Body of pancreas (tissue), 4 donors: ENCODE data around the gene SCTR. TPM values are rescaled to one million over a fixed set of nuclear protein-coding genes. Genes with fewer than 3 reads are reported as not detected.

Experiments used
- ATAC-seq: fragments of 150-250 bp; one replicate; pipeline ENCODE4 v1.9.1; 2016
- DNase-seq, 4 donors: peaks; one replicate each; pipeline ENCODE4 v3.0.0-alpha.2; 2019
- H3K27ac ChIP-seq, 4 donors: fragments of 200-600 bp; sonication (generic); 1 replicate in 3 of 4; 2 replicates in 1 of 4; pipeline versions ENCODE4 v1.5.1 to v1.6.1; 2016 to 2019; ENCODE audit warnings: mild to moderate bottlenecking in 1 of 4, mixed read lengths in 1 of 4, moderate library complexity in 1 of 4
- H3K27me3 ChIP-seq, 2 donors: fragments of 200-600 bp; sonication (generic); one replicate each; pipeline ENCODE4 v1.6.0; 2016; ENCODE audit warnings: mild to moderate bottlenecking in 1 of 2
- H3K36me3 ChIP-seq, 2 donors: fragments of 200-600 bp; sonication (generic); replicated peaks in 1 of 2; 2 replicates each; pipeline ENCODE4 v1.5.1; 2016; ENCODE audit warnings: low read depth in 2 of 2; ENCODE audit not compliant: insufficient read depth in 1 of 2
- H3K4me1 ChIP-seq: fragments of 200-600 bp; sonication (generic); one replicate; pipeline ENCODE4 v1.6.0; 2016
- H3K4me3 ChIP-seq, 2 donors: fragments of 200-600 bp; sonication (generic); 1 replicate in 1 of 2; 2 replicates in 1 of 2; pipeline ENCODE4 v1.5.1; 2016 to 2019
- H3K9me3 ChIP-seq, 3 donors: fragments of 200-600 bp; sonication (generic); 1 replicate in 2 of 3; 2 replicates in 1 of 3; pipeline ENCODE4 v1.5.1; 2016
- POLR2A ChIP-seq, 3 donors: fragments of 450-650 bp; IDR thresholded peaks; one replicate each; pipeline ENCODE4 v1.6.1; 2016; ENCODE audit warnings: antibody characterized with exemption in 3 of 3, mild to moderate bottlenecking in 2 of 3
- WGBS, 2 donors: methylation state at CpG; one replicate each; pipeline ENCODE4 v1.1.5; 2017; 5-methylcytosine and 5-hydroxymethylcytosine counted together
- intact Hi-C: fragments of 100-400 bp; cut with DNase I; formaldehyde crosslinking; loops from one replicate; pipeline ENCODE4 v1.15.1; 2023
- total RNA-seq, 2 donors: library from RNA; depleted of rRNA; stranded (reverse); fragments of >200 nt; gene quantifications; one replicate each; pipeline ENCODE4 v1.1.0, GENCODE V29; 2016
- TF ChIP-seq, protein P1 (sequence below), 7 experiments: fragments of 450-650 bp in 4 of 7; fragments of 200-600 bp in 3 of 7; sonication (generic) in 3 of 7; IDR thresholded peaks; one replicate each; pipeline ENCODE4 v1.5.1; 2016 to 2019; ENCODE audit warnings: antibody characterized with exemption in 7 of 7

SCTR gene
- total RNA-seq, 2 donors from 2014 or later, result 69.0 to 183 TPM

DNA sequence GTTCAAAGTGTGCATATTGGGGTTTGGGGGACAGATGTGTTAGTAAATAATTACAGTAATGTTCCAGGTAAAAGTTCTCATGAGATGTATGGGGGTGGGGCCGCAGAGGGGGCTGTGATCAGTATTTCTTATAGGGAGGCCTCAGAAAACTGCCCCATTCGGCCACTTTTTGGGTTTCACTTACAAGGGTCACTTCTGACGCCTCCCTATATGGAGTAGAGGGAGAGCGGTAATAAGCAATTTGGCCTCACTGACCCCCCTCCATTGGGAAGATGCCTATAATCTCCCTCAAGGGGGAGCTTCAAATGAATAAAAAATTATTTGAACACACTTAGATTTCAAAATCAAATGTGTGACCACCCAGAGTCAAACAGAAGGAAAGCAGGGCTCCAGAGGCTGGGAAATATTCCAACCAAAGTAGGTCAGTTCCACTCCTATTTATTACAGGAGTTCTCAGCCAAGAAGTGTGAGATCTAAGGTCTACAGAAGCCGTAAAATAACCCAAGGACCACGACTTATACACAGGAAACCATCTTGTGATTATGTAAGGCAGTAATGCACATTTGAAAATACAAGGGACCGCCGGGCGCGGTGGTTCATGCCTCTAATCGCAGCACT is 2.7 kb downstream of the SCTR start:
- intact Hi-C loops, result no loop called here
- Histone ChIP-seq H3K27me3 (peaks cover 0 to 8% of the 10 kb centered on the region in 2 donors), H3K4me3 (no peak overlapping the region), H3K27ac (peak overlapping the region; percentile 10 to 87 (median 80)), H3K36me3 (no peaks in the 10 kb centered on the region), H3K9me3 (no peaks in the 10 kb centered on the region), H3K4me1 (peaks cover 69% of the 10 kb centered on the region)
- DNase-seq (no peak), ATAC-seq (no peak)
- WGBS, 2 donors, result 48 to 54% methylated on average over 11 of the region's 11 CpGs
- TF ChIP-seq, protein P1, sequence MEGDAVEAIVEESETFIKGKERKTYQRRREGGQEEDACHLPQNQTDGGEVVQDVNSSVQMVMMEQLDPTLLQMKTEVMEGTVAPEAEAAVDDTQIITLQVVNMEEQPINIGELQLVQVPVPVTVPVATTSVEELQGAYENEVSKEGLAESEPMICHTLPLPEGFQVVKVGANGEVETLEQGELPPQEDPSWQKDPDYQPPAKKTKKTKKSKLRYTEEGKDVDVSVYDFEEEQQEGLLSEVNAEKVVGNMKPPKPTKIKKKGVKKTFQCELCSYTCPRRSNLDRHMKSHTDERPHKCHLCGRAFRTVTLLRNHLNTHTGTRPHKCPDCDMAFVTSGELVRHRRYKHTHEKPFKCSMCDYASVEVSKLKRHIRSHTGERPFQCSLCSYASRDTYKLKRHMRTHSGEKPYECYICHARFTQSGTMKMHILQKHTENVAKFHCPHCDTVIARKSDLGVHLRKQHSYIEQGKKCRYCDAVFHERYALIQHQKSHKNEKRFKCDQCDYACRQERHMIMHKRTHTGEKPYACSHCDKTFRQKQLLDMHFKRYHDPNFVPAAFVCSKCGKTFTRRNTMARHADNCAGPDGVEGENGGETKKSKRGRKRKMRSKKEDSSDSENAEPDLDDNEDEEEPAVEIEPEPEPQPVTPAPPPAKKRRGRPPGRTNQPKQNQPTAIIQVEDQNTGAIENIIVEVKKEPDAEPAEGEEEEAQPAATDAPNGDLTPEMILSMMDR (IDR thresholded peaks at IDR 0.05), result no peak
- no peak for TF ChIP-seq POLR2A (IDR thresholded peaks at IDR 0.05)

DNA sequence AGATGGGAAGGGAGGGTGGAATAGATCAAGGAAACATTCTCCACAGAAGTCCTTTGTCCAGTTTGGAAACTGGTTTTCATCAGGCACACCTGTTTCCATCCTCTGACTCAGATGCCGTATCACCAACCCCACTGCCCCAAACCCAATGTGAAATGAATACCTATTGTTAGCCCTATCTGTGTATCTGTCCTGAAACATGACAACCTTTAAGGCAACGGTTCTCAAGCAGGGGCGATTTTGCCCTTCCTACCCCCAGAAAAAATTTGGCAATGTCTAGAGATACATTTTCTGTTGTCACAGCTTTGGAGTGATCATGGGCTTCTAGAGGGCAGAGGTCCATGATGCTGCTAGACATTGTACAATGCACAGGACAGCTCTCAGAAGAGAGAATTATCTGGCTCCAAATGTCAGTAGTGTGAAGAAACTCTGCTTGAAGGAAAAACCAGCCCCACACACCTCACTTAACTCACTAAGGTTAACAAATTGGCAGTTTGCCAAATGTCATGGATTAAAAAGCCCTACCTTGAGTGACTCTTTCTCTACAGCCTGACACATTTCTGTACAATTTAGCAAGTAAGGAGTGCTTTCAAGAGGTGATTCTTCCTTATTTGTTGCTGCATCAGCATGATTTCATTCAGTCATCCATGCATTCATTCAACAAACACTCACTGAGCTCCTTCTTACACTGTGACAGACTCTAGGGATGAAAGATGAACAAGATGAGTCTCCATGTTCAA is 3.4 kb downstream of the SCTR start:
- H3K27ac ChIP-seq, result peak overlapping the region; percentile 10 to 87 (median 80)
- WGBS, 2 donors, result 36 to 45% methylated on average over 3 of the region's 3 CpGs
- intact Hi-C loops, result no loop called here
- H3K27me3 ChIP-seq, result peaks cover 0 to 8% of the 10 kb centered on the region in 2 donors
- peaks cover 64% of the 10 kb centered on the region for H3K4me1 ChIP-seq
- no peaks in the 10 kb centered on the region for H3K9me3 ChIP-seq
- no peak overlapping the region for H3K4me3 ChIP-seq
- no peak for ATAC-seq
- no peak for TF ChIP-seq POLR2A (IDR thresholded peaks at IDR 0.05)
- TF ChIP-seq, protein P1 (IDR thresholded peaks at IDR 0.05), result no peak
- H3K36me3 ChIP-seq, result no peaks in the 10 kb centered on the region
- DNase-seq, result no peak

- peaks cover 47% of the 10 kb centered on the region for H3K4me1 ChIP-seq
- intact Hi-C loops, result loop anchor here (5.0 to 10.0 kb wide), 2 partner anchors 76 to 143 kb away; no protein-coding TSS in a partner anchor
- no peaks in the 10 kb centered on the region for H3K36me3 ChIP-seq
- TF ChIP-seq POLR2A (IDR thresholded peaks at IDR 0.05), result no peak
- TF ChIP-seq, protein P1 (IDR thresholded peaks at IDR 0.05), result no peak
- ATAC-seq, result no peak
- H3K4me3 ChIP-seq, result no peak overlapping the region
- H3K27me3 ChIP-seq, result peaks cover 0 to 8% of the 10 kb centered on the region in 2 donors
- no peak for DNase-seq
- peak overlapping the region in 3 of 4 donors; percentile 20 to 59 (median 33) for H3K27ac ChIP-seq
- 83 to 86% methylated on average over 10 of the region's 10 CpGs for WGBS, 2 donors
- H3K9me3 ChIP-seq, result no peaks in the 10 kb centered on the region
These were observed 5.2 kb downstream of the SCTR start for GRCh38 chr2:119519057-119519408.

DNA sequence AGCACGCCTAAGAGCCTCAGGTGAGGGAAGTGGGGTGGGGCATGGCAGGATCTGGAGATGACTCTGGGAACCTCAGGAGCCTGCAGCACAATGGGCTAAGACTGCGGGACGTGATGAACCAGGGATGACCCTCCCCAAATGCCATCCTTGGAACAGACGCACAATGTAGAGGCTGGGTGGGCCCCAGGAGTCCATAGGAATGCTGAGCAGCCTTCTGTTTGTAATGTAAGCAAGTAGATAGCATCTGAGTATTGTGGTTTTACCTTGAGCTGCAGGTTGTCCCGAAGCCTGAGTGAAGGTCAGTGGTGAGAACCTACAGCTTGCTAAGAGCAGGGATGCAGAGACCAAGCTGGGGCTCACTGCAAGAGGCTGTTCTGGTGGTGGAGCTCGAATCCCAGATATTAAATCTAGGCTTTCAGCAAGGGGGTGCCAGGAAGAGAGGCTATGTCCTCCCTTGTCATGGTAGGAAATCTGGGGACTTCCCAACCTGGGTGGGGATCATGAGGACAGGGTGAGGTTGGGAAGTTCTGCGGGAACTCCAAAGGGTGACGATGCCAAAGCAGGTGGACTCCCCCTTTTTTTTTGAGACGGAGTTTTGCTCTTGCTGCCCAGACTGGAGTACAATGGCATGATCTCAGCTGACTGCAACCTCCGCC is 5.8 kb downstream of the SCTR start:
- Histone ChIP-seq H3K4me3 (no peak overlapping the region), H3K9me3 (no peaks in the 10 kb centered on the region), H3K4me1 (peaks cover 42% of the 10 kb centered on the region), H3K27ac (peak overlapping the region in 3 of 4 donors; percentile 20 to 59 (median 33)), H3K36me3 (no peaks in the 10 kb centered on the region), H3K27me3 (peaks cover 0 to 8% of the 10 kb centered on the region in 2 donors)
- TF ChIP-seq POLR2A (IDR thresholded peaks at IDR 0.05), result no peak
- TF ChIP-seq, protein P1 (IDR thresholded peaks at IDR 0.05), result no peak
- DNase-seq (no peak), ATAC-seq (no peak)
- intact Hi-C loops, result loop anchor here (5.0 to 10.0 kb wide), 2 partner anchors 76 to 144 kb away; no protein-coding TSS in a partner anchor
- 61 to 66% methylated on average over 9 to 10 of the region's 10 CpGs for WGBS, 2 donors
